GM12864 (cell line): ENCODE data around the gene PPP1R12A.
A peak's percentile ranks its signal among the peaks of the same experiment; 100 is the strongest.

ENCODE experiments used
- DNase-seq: peaks from one replicate; pipeline ENCODE4 v3.0.0-alpha.2; 2011; ENCODE audit warnings: low read depth
- H3K4me3 ChIP-seq: 2 replicates; pipeline ENCODE4 v1.5.1; 2011; ENCODE audit warnings: mild to moderate bottlenecking, low read depth, low read length, control low read depth
- CTCF ChIP-seq: IDR thresholded peaks from 2 replicates; pipeline ENCODE4 v1.5.1; 2011; ENCODE audit warnings: low read depth, mild to moderate bottlenecking, moderate library complexity, low read length, control low read depth, inconsistent platforms; ENCODE audit errors: missing control alignments

PPP1R12A gene

GRCh38 chr12:79895071-79895470 lies 39.8 kb downstream of the PPP1R12A start:
- no peak overlapping the region for H3K4me3 ChIP-seq
- no peak for DNase-seq
- TF ChIP-seq CTCF: no peak

- TF ChIP-seq CTCF: no peak
- no peak overlapping the region for H3K4me3 ChIP-seq
- DNase-seq: no peak
Measured at GRCh38 chr12:79891506-79892162, 43.3 kb downstream of the PPP1R12A start.

GRCh38 chr12:79887890-79888289 lies 47.0 kb downstream of the PPP1R12A start:
- no peak overlapping the region for H3K4me3 ChIP-seq
- DNase-seq: no peak
- TF ChIP-seq CTCF: no peak

GRCh38 chr12:79886917-79887519 lies 47.9 kb downstream of the PPP1R12A start:
- peak; percentile 26 for DNase-seq
- H3K4me3 ChIP-seq: no peak overlapping the region
- TF ChIP-seq CTCF: peak; percentile 45

- no peak for DNase-seq
- H3K4me3 ChIP-seq: no peak overlapping the region
- TF ChIP-seq CTCF: no peak
Measured at GRCh38 chr12:79885911-79886490, 48.9 kb downstream of the PPP1R12A start.

GRCh38 chr12:79884401-79885006 lies 50.4 kb downstream of the PPP1R12A start:
- no peak for DNase-seq
- H3K4me3 ChIP-seq: no peak overlapping the region
- TF ChIP-seq CTCF: no peak

GRCh38 chr12:79883216-79883615 lies 51.7 kb downstream of the PPP1R12A start:
- no peak for DNase-seq
- no peak for TF ChIP-seq CTCF
- no peak overlapping the region for H3K4me3 ChIP-seq
